ENCODE measurements around the gene LIMK1.
"Not testable (repeated sequence)": the region's sequence is repeated elsewhere in the genome, so short reads cannot be mapped to it uniquely, and the experiment has no call there.

LIMK1 gene

DNA sequence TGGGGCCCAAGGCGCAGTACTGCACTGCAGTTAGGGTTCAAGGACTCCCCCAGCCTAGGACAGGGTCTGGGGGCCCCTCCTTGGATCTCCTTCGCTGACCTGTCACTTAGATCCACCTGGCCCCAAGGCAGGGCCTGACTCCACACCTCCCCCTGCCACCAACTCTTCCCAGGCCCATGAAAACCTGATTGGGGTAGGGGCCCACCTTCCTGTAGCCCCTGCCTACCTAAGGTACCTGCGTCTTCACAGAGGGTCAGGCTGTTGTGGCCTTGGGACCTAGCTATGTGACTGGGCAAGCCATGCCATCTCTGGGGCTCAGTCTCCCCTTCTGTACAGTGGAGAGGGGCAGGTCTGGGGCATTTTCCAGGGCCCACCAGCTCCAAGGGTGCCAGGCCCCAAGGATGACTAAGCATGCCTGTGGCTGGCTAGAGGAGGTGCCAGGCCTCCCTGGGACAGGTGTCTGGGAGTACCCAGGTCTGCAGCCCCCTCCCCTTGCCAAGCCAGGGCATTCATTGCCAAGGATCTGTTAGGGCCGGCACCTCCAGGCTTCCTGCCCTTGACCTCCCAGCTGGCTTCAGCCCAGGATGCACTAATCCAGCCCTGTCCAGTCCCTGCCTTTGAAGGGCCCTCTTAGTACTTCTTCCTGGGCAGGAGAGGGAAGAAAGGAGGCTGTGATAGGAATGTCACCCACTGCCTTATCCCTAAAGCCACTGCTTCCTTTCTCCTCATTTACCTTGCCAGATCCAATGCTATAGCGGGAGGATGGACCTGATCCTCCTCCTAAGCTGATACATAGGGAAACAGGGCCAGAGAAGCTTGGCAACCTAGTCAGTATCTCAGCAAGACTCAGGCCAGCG, 1.3 kb downstream of the LIMK1 start:
- no peak for DNase-seq

DNA sequence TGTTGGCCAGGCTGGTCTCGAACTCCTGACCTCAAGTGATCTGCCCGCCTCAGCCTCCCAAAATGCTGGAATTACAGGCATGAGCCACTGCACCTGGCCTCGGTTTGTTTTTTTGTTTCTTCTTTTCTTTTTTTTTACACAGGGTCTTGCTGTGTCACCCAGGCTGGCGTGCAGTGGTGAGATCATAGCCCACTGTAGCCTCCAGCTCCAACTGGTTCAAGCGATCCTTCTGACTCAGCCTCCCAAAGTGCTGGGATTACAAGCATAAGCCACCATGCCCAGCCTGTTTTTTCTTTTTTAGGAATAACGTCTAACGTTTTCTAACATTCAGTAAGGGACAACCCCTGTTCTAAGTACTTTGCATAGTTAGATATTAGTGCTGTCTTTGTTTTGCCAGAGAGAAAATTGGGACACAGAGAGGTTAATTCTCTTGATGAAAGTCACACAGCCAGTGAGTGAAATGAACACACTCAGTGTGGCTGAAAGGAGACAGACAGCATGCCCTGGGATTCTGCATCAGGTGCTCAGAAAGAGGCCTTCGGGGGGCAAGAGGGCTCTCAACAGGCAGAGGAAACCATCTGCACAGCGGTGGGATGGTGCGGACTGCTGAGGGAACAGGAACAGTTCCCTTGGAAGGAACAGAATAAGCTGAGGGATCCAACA, 4.3 kb downstream of the LIMK1 start:
- DNase-seq = no peak

DNA sequence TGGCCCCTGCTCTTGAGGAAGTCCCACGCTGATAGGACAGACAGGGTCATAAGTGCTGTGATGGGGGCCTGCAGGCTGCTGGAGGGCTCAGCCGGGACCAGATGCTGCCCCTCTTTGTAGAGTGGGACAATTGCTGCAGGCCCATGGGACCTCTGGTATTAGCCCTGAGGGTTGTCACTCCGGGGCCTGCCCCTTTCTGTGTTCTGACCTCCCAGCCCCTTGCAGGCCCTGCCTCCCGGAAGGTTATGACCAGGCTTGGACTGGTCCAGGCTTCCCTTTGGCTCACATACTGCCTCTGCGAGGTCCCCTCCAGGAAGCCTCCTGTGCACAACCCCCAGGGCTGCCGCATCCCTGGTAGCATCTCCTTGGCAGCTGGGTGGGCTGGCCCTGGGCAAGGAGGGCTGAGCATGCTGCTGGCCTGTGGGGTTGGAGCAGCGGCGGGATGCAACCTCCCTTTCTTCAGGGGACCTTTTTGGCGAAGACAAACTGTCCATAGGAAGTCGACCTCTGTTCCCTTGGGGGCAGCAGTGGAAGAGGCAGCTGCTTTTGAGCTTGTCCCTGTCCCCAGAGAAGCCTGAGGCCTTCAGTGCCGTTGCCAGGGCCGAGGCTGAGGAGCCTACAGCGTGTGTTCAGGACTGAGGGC, 8.8 kb downstream of the LIMK1 start:
- DNase-seq = no peak

DNA sequence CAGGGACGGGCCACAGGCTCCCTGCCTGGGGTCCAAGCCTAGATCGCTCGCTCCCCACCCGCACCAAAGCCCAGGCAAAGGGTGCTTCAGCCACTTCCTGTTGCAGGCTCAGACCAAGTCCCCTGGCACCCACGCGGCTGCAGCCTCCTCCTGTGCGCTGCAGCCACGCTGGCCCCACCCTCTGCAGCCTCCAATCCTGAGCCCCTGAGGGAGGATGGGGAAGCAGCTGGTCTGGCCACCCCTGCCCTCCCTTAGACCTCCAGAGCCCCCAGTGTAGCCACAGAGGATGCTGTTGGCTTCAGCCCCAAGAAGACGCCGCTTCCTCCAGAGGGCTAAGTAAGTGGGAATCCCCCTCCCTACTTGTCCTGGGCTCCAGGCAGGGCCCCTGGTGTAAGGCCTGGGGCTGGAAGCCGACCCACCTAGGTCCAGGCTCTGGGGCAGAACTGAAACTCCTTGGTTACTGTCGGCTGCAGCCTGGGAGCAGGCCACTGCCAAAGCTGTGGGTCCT, 9.4 kb downstream of the LIMK1 start:
- peak; percentile 8 to 28 for DNase-seq

DNA sequence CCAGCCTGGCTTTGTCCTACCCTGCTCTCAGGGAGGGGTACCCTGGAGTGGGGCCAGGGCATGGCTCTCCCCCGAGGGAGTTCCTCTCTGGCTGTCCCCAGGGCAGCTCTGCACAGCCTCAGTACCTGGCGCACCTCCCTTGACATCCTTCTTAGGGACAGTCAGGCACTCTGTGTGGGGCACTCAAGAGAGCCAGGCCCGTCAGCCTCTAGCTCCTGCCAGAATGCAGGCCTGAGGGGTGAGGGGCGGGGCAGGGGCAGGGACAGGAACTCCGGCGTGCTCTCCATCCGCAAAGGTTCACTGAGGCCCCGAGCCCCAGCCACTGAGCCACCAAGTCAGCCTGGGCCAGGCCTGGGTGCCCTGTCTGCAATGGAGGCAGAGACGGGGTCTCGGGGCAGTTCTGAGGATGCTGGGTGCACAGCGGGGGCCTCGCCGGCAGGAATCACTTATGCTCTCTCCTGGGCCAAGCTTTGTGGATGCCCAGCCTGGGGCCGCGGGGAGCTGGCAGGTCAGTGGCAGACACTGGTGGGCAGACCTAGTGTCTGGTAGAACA, 10.1 kb downstream of the LIMK1 start:
- DNase-seq = no peak

DNA sequence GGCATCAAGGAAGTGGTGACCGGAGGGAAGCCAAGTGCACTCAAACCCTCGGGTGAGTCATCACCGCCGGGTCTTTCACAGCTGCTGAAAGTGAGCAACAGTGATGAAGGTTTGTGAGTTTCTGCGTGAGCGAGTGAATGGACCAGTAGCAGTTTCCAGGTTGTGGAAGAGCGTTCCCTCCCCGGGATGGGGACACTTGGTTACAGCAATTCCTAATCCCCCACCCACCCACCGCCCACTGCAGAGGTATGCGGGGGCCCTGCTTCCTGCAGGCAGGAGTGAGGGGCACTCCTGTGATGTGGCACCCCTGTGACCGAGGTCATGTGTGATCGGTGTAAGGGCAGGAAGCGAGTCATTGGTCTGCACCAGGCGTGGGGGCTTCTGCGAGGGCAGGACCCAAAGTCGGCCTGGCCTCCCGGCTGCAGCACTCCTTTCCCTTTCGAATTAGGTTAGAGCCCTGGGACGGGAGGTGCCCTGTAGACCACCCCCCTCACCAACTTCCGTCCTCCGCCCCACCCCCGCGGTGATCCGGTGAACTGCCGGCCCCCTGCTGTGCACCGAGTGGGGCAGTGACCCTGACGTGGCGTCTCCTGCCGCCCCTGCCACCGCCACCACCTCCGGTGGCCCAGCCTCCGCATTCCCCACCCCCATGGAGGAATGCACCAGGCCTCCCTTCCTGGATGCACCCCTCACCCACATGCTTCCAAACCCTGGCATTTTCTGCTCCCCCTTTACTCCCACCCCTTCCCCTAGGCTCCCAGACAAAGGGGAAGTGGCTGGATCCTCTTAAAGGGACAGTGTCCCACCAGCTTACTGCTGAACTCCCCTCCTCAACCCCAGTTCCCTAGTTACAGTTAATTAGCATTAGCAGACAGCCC, 10.9 kb downstream of the LIMK1 start:
- peak; percentile 78 to 79 for DNase-seq

DNA sequence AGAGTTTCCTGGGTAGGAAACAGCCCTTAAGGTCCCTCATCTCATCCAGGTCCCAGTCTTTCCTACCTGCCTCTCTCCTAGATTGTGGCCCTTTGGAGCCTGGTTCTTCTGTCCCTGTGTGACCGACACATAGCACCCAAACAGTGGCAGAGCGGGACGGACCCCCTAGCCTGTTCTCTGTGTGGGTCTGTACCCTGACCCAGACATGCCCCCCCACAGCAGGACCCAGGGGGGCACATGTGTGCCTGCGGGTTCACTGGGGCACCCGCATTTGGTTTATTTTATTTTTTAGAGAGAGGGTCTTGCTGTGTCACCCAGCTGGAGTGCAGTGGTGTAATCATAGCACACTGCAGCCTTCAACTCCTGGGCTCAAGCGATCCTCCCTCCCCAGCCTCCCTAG, 11.5 kb downstream of the LIMK1 start:
- DNase-seq = no peak

DNA sequence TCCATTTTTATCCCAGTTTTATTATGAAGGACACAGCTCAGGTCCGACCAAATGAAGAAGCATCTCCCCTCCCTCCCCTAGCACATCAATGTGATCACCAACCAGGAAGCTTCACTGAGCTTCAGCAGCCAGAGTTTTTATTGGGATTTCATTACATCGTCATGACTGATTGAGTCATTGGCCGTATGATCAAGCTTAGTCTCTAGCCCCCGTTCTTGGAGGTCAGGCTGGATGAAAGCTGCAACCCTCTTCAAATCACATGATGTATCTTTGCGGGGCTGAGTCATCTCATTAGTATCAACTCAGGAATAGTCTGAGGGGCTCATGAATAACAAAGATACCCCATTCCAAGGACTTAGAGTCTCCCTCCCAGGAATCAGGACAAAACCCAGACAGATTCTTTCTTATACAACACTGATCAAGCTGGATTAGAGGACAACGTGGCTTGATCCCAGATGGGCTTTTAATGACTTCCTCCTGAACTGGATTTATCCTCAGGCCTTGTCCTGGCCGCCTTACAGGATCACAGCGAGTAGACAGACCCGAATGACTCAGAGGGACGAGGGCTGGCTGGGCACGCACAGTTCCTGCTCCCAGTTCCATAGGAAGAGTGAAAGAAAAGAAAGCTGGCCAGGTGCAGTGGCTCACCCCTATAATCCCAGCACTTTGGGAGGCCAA, 14.5 kb downstream of the LIMK1 start:
- no peak for DNase-seq

DNA sequence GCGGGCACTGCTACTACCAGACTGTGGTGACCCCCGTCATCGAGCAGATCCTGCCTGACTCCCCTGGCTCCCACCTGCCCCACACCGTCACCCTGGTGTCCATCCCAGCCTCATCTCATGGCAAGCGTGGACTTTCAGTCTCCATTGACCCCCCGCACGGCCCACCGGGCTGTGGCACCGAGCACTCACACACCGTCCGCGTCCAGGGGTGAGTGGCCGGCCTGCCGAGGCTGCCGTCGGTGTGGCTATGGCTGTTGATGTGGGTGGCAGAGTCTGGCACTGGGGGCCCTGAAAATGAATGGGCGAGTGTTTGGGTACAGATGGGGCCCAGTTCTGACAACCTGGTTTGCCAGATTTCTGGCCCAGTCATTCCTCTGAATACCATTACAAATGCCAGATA, 15.4 kb downstream of the LIMK1 start:
- no peak for DNase-seq

DNA sequence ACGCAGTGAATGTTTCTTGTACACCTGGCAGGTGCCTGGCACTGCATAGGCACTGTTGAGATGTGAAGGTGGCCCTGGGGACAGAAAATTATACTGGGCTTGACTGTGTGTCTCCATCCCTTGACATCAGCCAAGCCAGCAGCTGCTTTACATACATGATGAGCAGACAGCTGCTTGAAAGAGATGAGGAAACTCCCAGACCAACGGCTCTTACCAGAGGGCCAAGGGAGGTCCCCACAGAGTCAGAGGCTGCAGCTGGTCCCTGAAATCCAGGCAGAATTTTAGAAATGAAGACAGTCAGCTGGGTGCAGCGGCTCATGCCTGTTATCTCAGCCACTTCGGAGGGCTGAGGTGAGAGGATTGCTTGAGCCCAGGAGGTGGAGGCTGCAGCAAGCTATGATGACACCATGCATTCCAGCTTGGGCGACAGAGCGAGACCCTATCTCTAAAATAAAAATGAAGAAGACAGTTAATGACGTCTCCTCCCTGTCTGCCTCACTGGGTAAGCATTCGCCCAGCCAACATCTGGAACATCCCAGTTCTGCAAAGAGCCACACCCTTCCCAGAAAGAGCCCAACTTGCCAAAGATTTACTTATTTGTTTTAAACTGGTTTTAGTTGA, 17.6 kb downstream of the LIMK1 start:
- DNase-seq = peak in 1 of 2 donors; percentile 58

DNA sequence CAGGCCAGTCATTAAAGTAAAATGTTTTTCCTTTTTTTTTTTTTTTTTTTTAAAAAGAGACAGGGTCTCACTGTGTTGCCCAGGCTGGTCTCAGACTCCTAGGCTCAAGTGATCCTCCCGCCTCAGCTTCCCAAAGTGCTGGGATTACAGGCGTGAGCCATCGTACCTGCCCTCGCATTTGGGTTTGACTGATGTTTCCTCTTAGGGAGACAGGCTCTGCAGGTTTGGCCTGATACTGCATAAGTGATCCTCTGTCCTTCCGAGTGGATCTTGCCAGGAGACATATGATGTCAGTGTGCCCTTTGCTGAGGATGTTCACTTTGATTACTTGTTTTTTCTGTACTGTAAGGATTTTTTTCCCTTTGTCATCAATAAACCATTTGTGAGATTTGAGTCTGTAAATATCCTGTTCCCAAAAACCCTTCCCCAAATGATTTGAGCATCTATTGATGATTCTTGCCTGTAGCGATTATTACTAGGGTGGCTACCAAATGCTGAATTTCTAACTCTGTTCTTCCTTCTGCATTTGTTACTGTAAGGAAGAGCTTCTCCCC, 19.7 kb downstream of the LIMK1 start:
- no peak for DNase-seq

DNA sequence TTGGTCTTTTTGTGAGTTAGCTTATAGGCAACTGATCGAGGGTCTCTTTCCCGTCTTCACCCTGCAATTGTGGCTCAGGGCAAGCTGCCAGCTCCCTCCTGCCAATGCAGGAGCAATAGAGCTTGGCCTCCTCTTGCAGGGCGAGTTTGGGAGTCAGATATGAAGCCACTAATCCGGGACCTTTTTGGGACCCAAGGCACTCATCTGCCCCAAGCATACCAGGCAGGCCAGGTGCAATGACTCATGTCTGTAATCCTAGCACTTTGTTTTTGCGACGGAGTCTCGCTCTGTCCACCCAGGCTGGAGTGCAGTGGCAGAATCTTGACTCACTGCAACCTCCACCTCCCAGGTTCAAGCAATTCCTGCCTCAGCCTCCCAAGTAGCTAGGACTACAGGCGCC, 21.1 kb downstream of the LIMK1 start:
- no peak for DNase-seq

DNA sequence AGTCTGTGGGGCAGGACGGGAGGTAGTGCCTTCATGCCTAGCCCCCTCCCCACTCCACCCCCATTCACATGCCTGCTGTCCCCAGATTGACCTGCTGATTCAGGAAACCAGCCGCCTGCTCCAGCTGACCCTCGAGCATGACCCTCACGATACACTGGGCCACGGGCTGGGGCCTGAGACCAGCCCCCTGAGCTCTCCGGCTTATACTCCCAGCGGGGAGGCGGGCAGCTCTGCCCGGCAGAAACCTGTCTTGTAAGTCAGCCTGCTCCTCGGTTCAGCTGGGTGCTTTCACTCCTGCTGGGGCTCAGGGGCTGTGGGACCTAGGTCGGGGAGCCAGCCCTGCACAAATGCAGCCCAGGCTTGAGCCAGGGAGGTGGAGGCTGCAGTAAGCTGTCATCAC, 22.4 kb downstream of the LIMK1 start:
- DNase-seq = no peak

DNA sequence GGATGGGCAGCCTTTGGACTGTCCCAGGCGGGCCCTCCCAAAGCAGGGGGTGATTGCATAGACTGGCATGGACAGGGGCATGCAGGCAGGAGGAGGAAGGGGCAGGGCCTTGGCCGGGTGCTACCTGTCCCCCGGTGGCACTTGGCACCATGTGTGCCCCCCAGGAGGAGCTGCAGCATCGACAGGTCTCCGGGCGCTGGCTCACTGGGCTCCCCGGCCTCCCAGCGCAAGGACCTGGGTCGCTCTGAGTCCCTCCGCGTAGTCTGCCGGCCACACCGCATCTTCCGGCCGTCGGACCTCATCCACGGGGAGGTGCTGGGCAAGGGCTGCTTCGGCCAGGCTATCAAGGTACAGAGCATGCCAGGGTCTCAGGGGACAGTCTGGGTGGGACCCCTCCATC, 23.2 kb downstream of the LIMK1 start:
- no peak for DNase-seq

DNA sequence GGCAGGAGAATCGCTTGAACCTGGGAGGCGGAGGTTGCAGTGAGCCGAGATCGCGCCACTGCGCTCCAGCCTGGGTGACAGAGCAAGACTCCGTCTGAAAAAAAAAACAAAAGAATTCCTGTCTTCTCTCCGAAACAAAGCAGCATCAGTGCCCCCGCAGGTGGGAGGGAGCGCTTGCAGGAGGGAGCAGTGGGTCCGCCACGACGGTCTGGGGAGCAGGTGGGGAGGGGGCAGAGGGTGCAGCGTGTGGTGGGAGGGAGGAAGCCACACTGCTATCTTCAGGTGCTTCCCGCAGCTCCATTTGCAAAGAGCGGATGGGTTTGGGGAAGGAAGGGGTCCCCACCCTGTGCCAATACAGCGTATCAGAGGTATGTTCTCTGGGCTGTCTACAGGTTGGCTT, 31.7 kb downstream of the LIMK1 start:
- DNase-seq = no peak

DNA sequence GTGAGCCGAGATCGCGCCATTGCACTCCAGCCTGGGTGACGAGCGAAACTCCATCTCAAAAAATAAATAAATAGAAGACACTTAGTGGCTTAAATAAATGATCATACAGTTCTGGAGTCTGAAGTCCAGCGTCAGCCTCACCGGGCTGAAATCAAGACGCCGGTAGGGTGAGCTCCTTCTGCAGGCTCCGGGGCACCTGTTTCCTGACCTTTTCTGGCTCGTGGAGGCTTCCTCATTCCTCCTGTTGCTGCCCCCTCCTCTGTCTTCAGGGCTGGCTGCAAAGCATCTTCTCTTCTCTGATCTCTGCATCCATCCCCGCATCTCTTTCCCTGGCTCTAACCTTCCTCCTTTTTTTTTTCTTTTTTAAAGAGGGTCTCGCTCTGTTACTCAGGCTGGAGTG, 32.8 kb downstream of the LIMK1 start:
- DNase-seq = no peak

DNA sequence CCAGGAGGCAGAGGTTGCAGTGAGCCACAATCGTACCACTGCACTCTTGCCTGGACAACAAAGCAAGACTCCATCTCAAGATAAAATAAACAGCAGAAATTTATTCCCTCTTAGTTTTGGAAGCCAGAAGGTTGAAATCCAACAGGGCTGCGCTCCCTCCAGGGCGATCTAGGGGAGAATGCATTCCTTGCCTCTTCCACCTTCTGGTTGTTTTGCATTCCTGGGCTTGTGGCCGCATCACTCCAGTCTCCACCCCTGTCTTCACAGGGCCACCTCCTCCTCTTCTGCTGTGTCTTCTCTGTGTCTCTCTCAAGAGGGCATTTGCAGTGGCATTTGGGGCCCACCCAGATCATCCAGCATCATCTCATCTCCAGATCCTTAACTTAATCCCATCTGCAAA, 36.2 kb downstream of the LIMK1 start:
- no peak for DNase-seq

DNA sequence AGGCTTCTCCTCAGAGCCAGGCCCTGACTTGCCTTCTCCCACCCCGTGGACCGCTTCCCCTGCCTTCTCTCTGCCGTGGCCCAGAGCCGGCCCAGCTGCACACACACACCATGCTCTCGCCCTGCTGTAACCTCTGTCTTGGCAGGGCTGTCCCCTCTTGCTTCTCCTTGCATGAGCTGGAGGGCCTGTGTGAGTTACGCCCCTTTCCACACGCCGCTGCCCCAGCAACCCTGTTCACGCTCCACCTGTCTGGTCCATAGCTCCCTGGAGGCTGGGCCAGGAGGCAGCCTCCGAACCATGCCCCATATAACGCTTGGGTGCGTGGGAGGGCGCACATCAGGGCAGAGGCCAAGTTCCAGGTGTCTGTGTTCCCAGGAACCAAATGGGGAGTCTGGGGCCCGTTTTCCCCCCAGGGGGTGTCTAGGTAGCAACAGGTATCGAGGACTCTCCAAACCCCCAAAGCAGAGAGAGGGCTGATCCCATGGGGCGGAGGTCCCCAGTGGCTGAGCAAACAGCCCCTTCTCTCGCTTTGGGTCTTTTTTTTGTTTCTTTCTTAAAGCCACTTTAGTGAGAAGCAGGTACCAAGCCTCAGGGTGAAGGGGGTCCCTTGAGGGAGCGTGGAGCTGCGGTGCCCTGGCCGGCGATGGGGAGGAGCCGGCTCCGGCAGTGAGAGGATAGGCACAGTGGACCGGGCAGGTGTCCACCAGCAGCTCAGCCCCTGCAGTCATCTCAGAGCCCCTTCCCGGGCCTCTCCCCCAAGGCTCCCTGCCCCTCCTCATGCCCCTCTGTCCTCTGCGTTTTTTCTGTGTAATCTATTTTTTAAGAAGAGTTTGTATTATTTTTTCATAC, 38.0 kb downstream of the LIMK1 start:
- no peak for DNase-seq

DNA sequence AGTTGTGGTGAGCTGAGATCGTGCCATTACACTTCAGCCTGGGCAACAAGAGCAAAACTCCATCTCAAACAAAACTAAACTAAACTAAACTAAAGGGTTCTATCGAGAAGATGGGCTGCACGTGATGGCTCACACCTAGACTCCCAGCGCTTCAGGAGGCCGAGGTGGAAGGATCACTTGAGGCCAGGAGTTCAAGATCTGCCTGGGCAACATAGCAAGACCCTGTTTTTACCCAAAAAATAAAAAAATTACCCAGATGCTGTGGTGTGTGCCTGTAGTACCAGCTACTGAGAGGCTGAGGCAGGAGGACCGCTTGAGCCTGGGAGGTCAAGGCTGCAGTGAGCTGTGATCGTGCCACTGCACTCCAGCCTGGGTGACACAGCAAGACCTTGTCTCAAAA, 40.3 kb downstream of the LIMK1 start:
- not testable (repeated sequence) for DNase-seq

Data from CD4-positive, alpha-beta T cell treated with Interleukin-4 for 1 hour (primary cell).